HEK293 (cell line): ENCODE measurements around the gene CDC5L.
A peak's percentile ranks its signal among the peaks of the same experiment; 100 is the strongest.

Experiments
- CTCF ChIA-PET: fragments of 350-600 bp; formaldehyde crosslinking; extraction: SDS; loops from one replicate; lab custom pipeline; 2021; ENCODE audit warnings: antibody characterized with exemption; lab: Yijun Ruan, JAX
- POLR2A ChIA-PET: fragments of 300-600 bp; formaldehyde crosslinking; extraction: SDS; loops from one replicate; lab custom pipeline; 2020; ENCODE audit warnings: antibody characterized with exemption, inconsistent platforms; lab: Yijun Ruan, JAX
- H3K27ac ChIP-seq: fragments of 200-500 bp; sonication (Bioruptor generic); 2 replicates; pipeline ENCODE4 v1.5.1; 2014; ENCODE audit warnings: low read depth, low read length, control low read depth, inconsistent platforms; ENCODE audit errors: extremely low read depth
- H3K36me3 ChIP-seq, 2 experiments: fragments of 200-500 bp in 1 of 2; sonication (Bioruptor generic) in 1 of 2; 1 replicate in 1 of 2; 2 replicates in 1 of 2; pipeline ENCODE4 v1.5.1; 2014 to 2017; ENCODE audit warnings: inconsistent platforms in 2 of 2, low read length in 2 of 2; ENCODE audit not compliant: control insufficient read depth in 2 of 2, insufficient read depth in 1 of 2
- H3K4me1 ChIP-seq: fragments of 200-500 bp; sonication (Bioruptor generic); 2 replicates; pipeline ENCODE4 v1.5.1; 2014; ENCODE audit warnings: mild to moderate bottlenecking, low read length, inconsistent platforms; ENCODE audit not compliant: control insufficient read depth, insufficient read depth
- H3K4me3 ChIP-seq: 2 replicates; pipeline ENCODE4 v1.5.1; 2011; ENCODE audit warnings: low read depth, mild to moderate bottlenecking, control low read depth, low read length, moderate library complexity
- H3K9me3 ChIP-seq: fragments of 200-500 bp; sonication (Bioruptor generic); 2 replicates; pipeline ENCODE4 v1.5.1; 2014; ENCODE audit warnings: low read depth, low read length, inconsistent platforms; ENCODE audit not compliant: control insufficient read depth, insufficient read depth
- BCL11B ChIP-seq: fragments of 450-650 bp; formaldehyde crosslinking; IDR thresholded peaks from 2 replicates; pipeline ENCODE4 v1.5.1; 2016; ENCODE audit warnings: low read depth, missing biosample characterization, missing genetic modification characterization
- MYNN ChIP-seq: fragments of 450-650 bp; formaldehyde crosslinking; IDR thresholded peaks from 2 replicates; pipeline ENCODE4 v1.5.1; 2016; ENCODE audit warnings: missing biosample characterization, missing genetic modification characterization, borderline replicate concordance
- PRDM2 ChIP-seq: fragments of 450-650 bp; formaldehyde crosslinking; IDR thresholded peaks from 2 replicates; pipeline ENCODE4 v1.5.1; 2016; ENCODE audit warnings: missing biosample characterization, missing genetic modification characterization, borderline replicate concordance
- SCRT1 ChIP-seq: fragments of 450-650 bp; formaldehyde crosslinking; IDR thresholded peaks from 2 replicates; pipeline ENCODE4 v1.5.1; 2016; ENCODE audit warnings: missing biosample characterization, missing genetic modification characterization, borderline replicate concordance
- SCRT2 ChIP-seq: fragments of 450-650 bp; formaldehyde crosslinking; IDR thresholded peaks from 2 replicates; pipeline ENCODE4 v1.5.1; 2016; ENCODE audit warnings: missing biosample characterization, missing genetic modification characterization
- ZNF146 ChIP-seq: fragments of 450-650 bp; formaldehyde crosslinking; IDR thresholded peaks from 2 replicates; pipeline ENCODE4 v1.5.1; 2016; ENCODE audit warnings: missing biosample characterization, missing genetic modification characterization
- ZNF239 ChIP-seq: fragments of 450-650 bp; formaldehyde crosslinking; IDR thresholded peaks from 2 replicates; pipeline ENCODE4 v1.5.1; 2016; ENCODE audit warnings: missing biosample characterization, missing genetic modification characterization
- ZNF266 ChIP-seq: fragments of 450-650 bp; formaldehyde crosslinking; IDR thresholded peaks from 2 replicates; pipeline ENCODE4 v1.5.1; 2016; ENCODE audit warnings: missing biosample characterization, missing genetic modification characterization, low read depth
- ZNF311 ChIP-seq: fragments of 450-650 bp; formaldehyde crosslinking; IDR thresholded peaks from 2 replicates; pipeline ENCODE4 v1.5.1; 2017; ENCODE audit warnings: missing biosample characterization, missing genetic modification characterization, borderline replicate concordance
- ZNF561 ChIP-seq: fragments of 450-650 bp; IDR thresholded peaks from 2 replicates; pipeline ENCODE4 v1.5.1; 2018; ENCODE audit warnings: missing biosample characterization, missing genetic modification characterization, borderline replicate concordance
- ZNF626 ChIP-seq: fragments of 450-650 bp; sonication (Bioruptor Pico); formaldehyde crosslinking; IDR thresholded peaks from 2 replicates; pipeline ENCODE4 v1.5.1; 2018; ENCODE audit warnings: missing biosample characterization, missing genetic modification characterization, inconsistent platforms
- ZNF629 ChIP-seq: fragments of 450-650 bp; formaldehyde crosslinking; IDR thresholded peaks from 2 replicates; pipeline ENCODE4 v1.5.1; 2017; ENCODE audit warnings: missing biosample characterization, missing genetic modification characterization
- ZNF792 ChIP-seq: fragments of 450-650 bp; formaldehyde crosslinking; IDR thresholded peaks from 2 replicates; pipeline ENCODE4 v1.5.1; 2016; ENCODE audit warnings: missing biosample characterization, missing genetic modification characterization
- TF ChIP-seq, protein P1 (sequence below): fragments of 450-650 bp; formaldehyde crosslinking; IDR thresholded peaks from 2 replicates; pipeline ENCODE4 v1.5.1; 2016; ENCODE audit warnings: missing biosample characterization, missing genetic modification characterization
- TF ChIP-seq, protein P2 (sequence below): fragments of 450-650 bp; formaldehyde crosslinking; conservative IDR thresholded peaks from 2 replicates; pipeline ENCODE4 v1.5.1; 2016; ENCODE audit warnings: low read depth, missing biosample characterization, missing genetic modification characterization
- TF ChIP-seq, protein P3 (sequence below): fragments of 450-650 bp; formaldehyde crosslinking; IDR thresholded peaks from 2 replicates; pipeline ENCODE4 v1.5.1; 2016; ENCODE audit warnings: missing biosample characterization, missing genetic modification characterization
- TF ChIP-seq, protein P4 (sequence below): fragments of 450-650 bp; formaldehyde crosslinking; IDR thresholded peaks from 2 replicates; pipeline ENCODE4 v1.5.1; 2016; ENCODE audit warnings: missing biosample characterization, missing genetic modification characterization

Gene CDC5L

DNA sequence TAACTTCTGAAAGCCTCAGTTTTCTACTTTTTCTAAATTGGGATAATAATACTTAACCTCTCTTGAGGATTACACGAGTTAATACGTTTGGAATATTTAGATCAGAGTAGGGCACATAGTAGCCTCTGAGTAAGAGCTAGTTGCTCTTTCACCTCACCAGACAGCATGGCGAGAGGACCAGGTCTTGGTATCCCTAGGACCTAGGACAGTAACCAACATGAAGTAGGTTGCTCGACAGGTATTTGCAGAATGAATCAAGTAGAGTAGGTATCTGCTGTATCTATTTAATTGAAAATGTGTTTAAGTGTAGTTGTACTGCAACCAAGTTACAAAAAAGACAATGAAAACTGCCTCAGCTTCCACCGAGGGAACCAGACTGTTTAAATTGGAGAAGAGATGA is 1.4 kb downstream of the CDC5L start:
- Histone ChIP-seq H3K4me3 (peak overlapping the region; percentile 76), H3K9me3 (no peaks in the 10 kb centered on the region), H3K4me1 (peaks cover 8% of the 10 kb centered on the region), H3K27ac (no peak overlapping the region; the same call in 1 of the 2 replicates), H3K36me3 (peaks cover 29 to 51% of the 10 kb centered on the region in 2 experiments)
- POLR2A ChIA-PET = no interaction called here
- CTCF ChIA-PET = interaction anchor here (1.2 kb wide), 1 partner anchor 9 kb away, joined by 4 read pairs; no protein-coding TSS in a partner anchor
- TF ChIP-seq BCL11B (tag by site-specific recombination) = no peak
- no peak for TF ChIP-seq ZNF792 (tag by site-specific recombination)
- TF ChIP-seq ZNF146 (tag by site-specific recombination) = no peak
- TF ChIP-seq ZNF239 (tag by site-specific recombination) = no peak
- no peak for TF ChIP-seq ZNF626 (tag by site-specific recombination)
- TF ChIP-seq, protein P1, sequence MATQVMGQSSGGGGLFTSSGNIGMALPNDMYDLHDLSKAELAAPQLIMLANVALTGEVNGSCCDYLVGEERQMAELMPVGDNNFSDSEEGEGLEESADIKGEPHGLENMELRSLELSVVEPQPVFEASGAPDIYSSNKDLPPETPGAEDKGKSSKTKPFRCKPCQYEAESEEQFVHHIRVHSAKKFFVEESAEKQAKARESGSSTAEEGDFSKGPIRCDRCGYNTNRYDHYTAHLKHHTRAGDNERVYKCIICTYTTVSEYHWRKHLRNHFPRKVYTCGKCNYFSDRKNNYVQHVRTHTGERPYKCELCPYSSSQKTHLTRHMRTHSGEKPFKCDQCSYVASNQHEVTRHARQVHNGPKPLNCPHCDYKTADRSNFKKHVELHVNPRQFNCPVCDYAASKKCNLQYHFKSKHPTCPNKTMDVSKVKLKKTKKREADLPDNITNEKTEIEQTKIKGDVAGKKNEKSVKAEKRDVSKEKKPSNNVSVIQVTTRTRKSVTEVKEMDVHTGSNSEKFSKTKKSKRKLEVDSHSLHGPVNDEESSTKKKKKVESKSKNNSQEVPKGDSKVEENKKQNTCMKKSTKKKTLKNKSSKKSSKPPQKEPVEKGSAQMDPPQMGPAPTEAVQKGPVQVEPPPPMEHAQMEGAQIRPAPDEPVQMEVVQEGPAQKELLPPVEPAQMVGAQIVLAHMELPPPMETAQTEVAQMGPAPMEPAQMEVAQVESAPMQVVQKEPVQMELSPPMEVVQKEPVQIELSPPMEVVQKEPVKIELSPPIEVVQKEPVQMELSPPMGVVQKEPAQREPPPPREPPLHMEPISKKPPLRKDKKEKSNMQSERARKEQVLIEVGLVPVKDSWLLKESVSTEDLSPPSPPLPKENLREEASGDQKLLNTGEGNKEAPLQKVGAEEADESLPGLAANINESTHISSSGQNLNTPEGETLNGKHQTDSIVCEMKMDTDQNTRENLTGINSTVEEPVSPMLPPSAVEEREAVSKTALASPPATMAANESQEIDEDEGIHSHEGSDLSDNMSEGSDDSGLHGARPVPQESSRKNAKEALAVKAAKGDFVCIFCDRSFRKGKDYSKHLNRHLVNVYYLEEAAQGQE (tag by site-specific recombination) = peak; percentile 75
- no peak for TF ChIP-seq ZNF561 (tag by site-specific recombination)
- TF ChIP-seq, protein P2, sequence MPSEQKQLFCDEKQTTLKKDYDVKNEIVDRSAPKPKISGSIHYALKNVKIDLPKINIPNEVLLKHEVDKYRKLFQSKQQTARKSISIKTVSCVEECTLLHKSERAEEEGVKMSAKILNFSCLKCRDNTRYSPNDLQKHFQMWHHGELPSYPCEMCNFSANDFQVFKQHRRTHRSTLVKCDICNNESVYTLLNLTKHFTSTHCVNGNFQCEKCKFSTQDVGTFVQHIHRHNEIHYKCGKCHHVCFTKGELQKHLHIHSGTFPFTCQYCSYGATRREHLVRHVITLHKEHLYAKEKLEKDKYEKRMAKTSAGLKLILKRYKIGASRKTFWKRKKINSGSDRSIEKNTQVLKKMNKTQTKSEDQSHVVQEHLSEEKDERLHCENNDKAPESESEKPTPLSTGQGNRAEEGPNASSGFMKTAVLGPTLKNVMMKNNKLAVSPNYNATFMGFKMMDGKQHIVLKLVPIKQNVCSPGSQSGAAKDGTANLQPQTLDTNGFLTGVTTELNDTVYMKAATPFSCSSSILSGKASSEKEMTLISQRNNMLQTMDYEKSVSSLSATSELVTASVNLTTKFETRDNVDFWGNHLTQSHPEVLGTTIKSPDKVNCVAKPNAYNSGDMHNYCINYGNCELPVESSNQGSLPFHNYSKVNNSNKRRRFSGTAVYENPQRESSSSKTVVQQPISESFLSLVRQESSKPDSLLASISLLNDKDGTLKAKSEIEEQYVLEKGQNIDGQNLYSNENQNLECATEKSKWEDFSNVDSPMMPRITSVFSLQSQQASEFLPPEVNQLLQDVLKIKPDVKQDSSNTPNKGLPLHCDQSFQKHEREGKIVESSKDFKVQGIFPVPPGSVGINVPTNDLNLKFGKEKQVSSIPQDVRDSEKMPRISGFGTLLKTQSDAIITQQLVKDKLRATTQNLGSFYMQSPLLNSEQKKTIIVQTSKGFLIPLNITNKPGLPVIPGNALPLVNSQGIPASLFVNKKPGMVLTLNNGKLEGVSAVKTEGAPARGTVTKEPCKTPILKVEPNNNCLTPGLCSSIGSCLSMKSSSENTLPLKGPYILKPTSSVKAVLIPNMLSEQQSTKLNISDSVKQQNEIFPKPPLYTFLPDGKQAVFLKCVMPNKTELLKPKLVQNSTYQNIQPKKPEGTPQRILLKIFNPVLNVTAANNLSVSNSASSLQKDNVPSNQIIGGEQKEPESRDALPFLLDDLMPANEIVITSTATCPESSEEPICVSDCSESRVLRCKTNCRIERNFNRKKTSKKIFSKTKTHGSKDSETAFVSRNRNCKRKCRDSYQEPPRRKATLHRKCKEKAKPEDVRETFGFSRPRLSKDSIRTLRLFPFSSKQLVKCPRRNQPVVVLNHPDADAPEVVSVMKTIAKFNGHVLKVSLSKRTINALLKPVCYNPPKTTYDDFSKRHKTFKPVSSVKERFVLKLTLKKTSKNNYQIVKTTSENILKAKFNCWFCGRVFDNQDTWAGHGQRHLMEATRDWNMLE (tag by site-specific recombination) = no peak
- no peak for TF ChIP-seq SCRT1 (tag by site-specific recombination)
- peak; percentile 22; the same call in 1 of the 2 replicates for TF ChIP-seq SCRT2 (tag by site-specific recombination)
- TF ChIP-seq, protein P3, sequence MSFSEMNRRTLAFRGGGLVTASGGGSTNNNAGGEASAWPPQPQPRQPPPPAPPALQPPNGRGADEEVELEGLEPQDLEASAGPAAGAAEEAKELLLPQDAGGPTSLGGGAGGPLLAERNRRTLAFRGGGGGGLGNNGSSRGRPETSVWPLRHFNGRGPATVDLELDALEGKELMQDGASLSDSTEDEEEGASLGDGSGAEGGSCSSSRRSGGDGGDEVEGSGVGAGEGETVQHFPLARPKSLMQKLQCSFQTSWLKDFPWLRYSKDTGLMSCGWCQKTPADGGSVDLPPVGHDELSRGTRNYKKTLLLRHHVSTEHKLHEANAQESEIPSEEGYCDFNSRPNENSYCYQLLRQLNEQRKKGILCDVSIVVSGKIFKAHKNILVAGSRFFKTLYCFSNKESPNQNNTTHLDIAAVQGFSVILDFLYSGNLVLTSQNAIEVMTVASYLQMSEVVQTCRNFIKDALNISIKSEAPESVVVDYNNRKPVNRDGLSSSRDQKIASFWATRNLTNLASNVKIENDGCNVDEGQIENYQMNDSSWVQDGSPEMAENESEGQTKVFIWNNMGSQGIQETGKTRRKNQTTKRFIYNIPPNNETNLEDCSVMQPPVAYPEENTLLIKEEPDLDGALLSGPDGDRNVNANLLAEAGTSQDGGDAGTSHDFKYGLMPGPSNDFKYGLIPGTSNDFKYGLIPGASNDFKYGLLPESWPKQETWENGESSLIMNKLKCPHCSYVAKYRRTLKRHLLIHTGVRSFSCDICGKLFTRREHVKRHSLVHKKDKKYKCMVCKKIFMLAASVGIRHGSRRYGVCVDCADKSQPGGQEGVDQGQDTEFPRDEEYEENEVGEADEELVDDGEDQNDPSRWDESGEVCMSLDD (tag by site-specific recombination) = no peak
- TF ChIP-seq PRDM2 = no peak
- no peak for TF ChIP-seq ZNF629 (tag by site-specific recombination)
- no peak for TF ChIP-seq MYNN (tag by site-specific recombination)
- TF ChIP-seq, protein P4, sequence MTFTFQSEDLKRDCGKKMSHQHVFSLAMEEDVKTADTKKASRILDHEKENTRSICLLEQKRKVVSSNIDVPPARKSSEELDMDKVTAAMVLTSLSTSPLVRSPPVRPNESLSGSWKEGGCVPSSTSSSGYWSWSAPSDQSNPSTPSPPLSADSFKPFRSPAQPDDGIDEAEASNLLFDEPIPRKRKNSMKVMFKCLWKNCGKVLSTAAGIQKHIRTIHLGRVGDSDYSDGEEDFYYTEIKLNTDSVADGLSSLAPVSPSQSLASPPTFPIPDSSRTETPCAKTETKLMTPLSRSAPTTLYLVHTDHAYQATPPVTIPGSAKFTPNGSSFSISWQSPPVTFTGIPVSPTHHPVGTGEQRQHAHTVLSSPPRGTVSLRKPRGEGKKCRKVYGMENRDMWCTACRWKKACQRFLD (tag by site-specific recombination) = no peak
- no peak for TF ChIP-seq ZNF311 (tag by site-specific recombination)
- no peak for TF ChIP-seq ZNF266 (tag by site-specific recombination)
